Esophagus squamous epithelium (tissue), 5 donors: ENCODE measurements around the gene AHDC1. TPM values are rescaled to one million over a fixed set of nuclear protein-coding genes. Genes with fewer than 3 reads are reported as not detected.
"Not testable (repeated sequence)": the region's sequence is repeated elsewhere in the genome, so short reads cannot be mapped to it uniquely, and the experiment has no call there.

Experiments
- DNase-seq: peaks from one replicate; lab custom pipeline; 2025; lab: John Stamatoyannopoulos, UW
- H3K27ac ChIP-seq, 4 donors: fragments of 200-600 bp; sonication (generic); one replicate each; pipeline ENCODE4 v1.5.1; 2016 to 2019; ENCODE audit warnings: mild to moderate bottlenecking in 1 of 4
- H3K27me3 ChIP-seq, 4 donors: fragments of 200-600 bp; sonication (generic); 1 replicate in 3 of 4; 2 replicates in 1 of 4; pipeline versions ENCODE4 v1.5.1 to v1.6.0; 2017 to 2021; ENCODE audit warnings: antibody characterized with exemption in 1 of 4
- H3K36me3 ChIP-seq, 3 donors: fragments of 200-600 bp; sonication (generic); one replicate each; pipeline ENCODE4 v1.5.1; 2016 to 2019
- H3K4me1 ChIP-seq, 3 donors: fragments of 200-600 bp; sonication (generic); one replicate each; pipeline ENCODE4 v1.5.1; 2017 to 2019
- H3K4me3 ChIP-seq, 4 donors: fragments of 200-600 bp; sonication (generic); 1 replicate in 3 of 4; 2 replicates in 1 of 4; pipeline ENCODE4 v1.5.1; 2016 to 2019; ENCODE audit warnings: mild to moderate bottlenecking in 2 of 4, moderate library complexity in 1 of 4
- H3K9me3 ChIP-seq, 3 donors: fragments of 200-600 bp; sonication (generic); one replicate each; pipeline ENCODE4 v1.5.1; 2016 to 2019
- CTCF ChIP-seq, 6 experiments: fragments of 450-650 bp in 4 of 6; fragments of 200-600 bp in 2 of 6; sonication (generic) in 2 of 6; IDR thresholded peaks; one replicate each; pipeline ENCODE4 v1.5.1; 2016 to 2019; ENCODE audit warnings: antibody characterized with exemption in 6 of 6, mild to moderate bottlenecking in 4 of 6, moderate library complexity in 4 of 6
- POLR2A ChIP-seq, 4 donors: fragments of 450-650 bp; IDR thresholded peaks; one replicate each; pipeline ENCODE4 v1.6.1; 2017; ENCODE audit warnings: antibody characterized with exemption in 4 of 4, mild to moderate bottlenecking in 4 of 4, moderate library complexity in 3 of 4
- WGBS, 2 donors: methylation state at CpG; one replicate each; pipeline ENCODE4 v1.1.5; 2018; 5-methylcytosine and 5-hydroxymethylcytosine counted together
- intact Hi-C: fragments of 100-400 bp; cut with DNase I; formaldehyde crosslinking; loops from one replicate; pipeline ENCODE4 v1.15.0; 2022
- total RNA-seq, 4 donors: library from RNA; depleted of rRNA; stranded (reverse); fragments of >200 nt; gene quantifications; one replicate each; pipeline ENCODE4 v1.1.0, GENCODE V29; 2016
- donor health status: DM: yes; HTN: yes; CAD: no.

AHDC1 gene
- total RNA-seq, 4 donors from 2014 or later: 22.2 to 112 (median 30.6) TPM

DNA sequence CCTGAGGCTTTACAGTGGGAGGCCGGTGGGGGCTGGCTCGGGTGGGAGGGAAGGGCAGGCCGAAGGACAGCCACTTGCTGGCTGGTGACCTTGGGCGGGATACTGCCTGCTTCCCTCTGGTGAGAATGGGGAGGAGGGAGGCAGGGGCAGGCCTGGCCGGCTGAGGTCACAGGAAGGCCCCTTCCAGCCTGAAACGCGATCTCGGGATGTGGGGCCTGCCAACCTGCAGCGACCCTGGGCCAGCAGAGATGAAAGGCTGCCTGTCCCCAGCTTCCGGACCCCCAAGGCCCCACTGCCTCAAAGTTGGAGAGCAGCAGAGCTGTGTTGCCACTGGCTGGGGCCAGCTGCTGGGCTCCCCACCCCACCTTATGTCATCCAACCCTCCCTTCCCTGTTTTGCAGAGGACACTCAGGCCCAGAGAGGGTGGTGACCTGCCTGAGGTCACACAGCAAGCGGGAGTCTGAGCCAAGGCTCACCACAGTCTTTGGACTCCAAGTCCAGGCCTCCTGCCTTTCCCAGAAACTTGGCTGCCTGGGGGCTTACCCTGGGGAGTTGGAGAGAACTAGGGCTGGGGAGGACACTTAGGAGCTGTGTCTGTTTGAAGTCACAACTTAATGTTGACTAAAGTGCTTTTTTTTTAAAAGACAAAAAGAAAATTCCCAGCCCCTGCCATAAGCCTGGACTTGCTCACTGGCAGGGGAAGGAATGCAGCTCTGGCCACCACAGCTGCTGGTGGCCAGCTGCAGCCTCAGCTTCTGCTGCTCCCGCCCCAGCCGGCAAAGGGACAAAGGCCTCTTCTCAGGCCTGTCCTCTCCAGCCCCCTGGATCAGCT, 99.1 kb downstream of the AHDC1 start:
- H3K27me3 ChIP-seq: no peaks in the 10 kb centered on the region
- peak overlapping the region in 3 of 4 donors; percentile 11 to 37 (median 17) for H3K4me3 ChIP-seq
- peaks cover 41 to 72% (median 44%) of the 10 kb centered on the region in 3 donors for H3K4me1 ChIP-seq
- intact Hi-C loops: no loop called here
- DNase-seq: no peak
- 15 to 43% methylated on average over 1 to 5 of the region's 13 CpGs for WGBS, 2 donors
- H3K9me3 ChIP-seq: no peaks in the 10 kb centered on the region
- H3K27ac ChIP-seq: peak overlapping the region; percentile 92 to 96 (median 94)
- no peaks in the 10 kb centered on the region for H3K36me3 ChIP-seq
- no peak for TF ChIP-seq CTCF (IDR thresholded peaks at IDR 0.05)

- Histone ChIP-seq H3K4me3 (peak overlapping the region in 3 of 4 donors; percentile 11 to 37 (median 17)), H3K27ac (peak overlapping the region; percentile 92 to 96 (median 94)), H3K36me3 (no peaks in the 10 kb centered on the region), H3K4me1 (peaks cover 36 to 64% (median 37%) of the 10 kb centered on the region in 3 donors), H3K27me3 (no peaks in the 10 kb centered on the region), H3K9me3 (no peaks in the 10 kb centered on the region)
- TF ChIP-seq CTCF (IDR thresholded peaks at IDR 0.05) (no peak), POLR2A (IDR thresholded peaks at IDR 0.05) (no peak)
- intact Hi-C loops: no loop called here
- 16 to 32% methylated on average over 7 of the region's 12 CpGs for WGBS, 2 donors
- DNase-seq: no peak
Measured at GRCh38 chr1:27503844-27504587, 99.9 kb downstream of the AHDC1 start.

- H3K9me3 ChIP-seq: no peaks in the 10 kb centered on the region
- DNase-seq: no peak
- H3K27me3 ChIP-seq: no peaks in the 10 kb centered on the region
- peaks cover 29 to 54% (median 33%) of the 10 kb centered on the region in 3 donors for H3K4me1 ChIP-seq
- no peaks in the 10 kb centered on the region for H3K36me3 ChIP-seq
- peak overlapping the region; percentile 92 to 96 (median 94) for H3K27ac ChIP-seq
- TF ChIP-seq POLR2A (IDR thresholded peaks at IDR 0.05): no peak
- no peak for TF ChIP-seq CTCF (IDR thresholded peaks at IDR 0.05)
- intact Hi-C loops: no loop called here
- H3K4me3 ChIP-seq: no peak overlapping the region
- whole genome bisulfite sequencing, 2 donors: 69 to 92% methylated on average over 2 of the region's 2 CpGs
Measured at GRCh38 chr1:27503033-27503432, 100.9 kb downstream of the AHDC1 start.

DNA sequence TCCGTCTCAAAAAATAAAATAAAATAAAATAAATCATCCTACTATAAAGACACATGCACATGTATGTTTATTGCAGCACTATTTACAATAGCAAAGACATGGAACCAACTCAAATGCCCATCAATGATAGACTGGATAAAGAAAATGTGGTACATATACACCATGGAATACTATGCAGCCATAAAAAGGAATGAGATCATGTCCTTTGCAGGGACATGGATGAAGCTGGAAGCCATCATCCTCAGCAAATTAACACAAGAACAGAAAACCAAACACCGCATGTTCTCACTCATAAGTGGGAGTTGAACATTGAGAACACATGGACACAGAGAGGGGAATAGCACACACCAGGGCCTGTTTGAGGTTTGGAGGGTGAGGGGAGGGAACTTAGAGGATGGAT, 102.8 kb downstream of the AHDC1 start:
- H3K36me3 ChIP-seq, H3K27me3 ChIP-seq, intact Hi-C loops, H3K4me3 ChIP-seq, H3K9me3 ChIP-seq, H3K27ac ChIP-seq, DNase-seq: not testable (repeated sequence)
- WGBS, 2 donors: 92 to 98% methylated on average over 2 of the region's 2 CpGs
- peaks cover 23 to 53% (median 34%) of the 10 kb centered on the region in 3 donors for H3K4me1 ChIP-seq

GRCh38 chr1:27499142-27499541, 104.8 kb downstream of the AHDC1 start:
- intact Hi-C loops: no loop called here

More at GRCh38 chr1:27499142-27499541, 104.8 kb downstream of the AHDC1 start:
- H3K4me3 ChIP-seq: no peak overlapping the region
- H3K36me3 ChIP-seq: no peaks in the 10 kb centered on the region
- no peaks in the 10 kb centered on the region for H3K9me3 ChIP-seq
- 100% methylated on average over 1 to 2 of the region's 2 CpGs for WGBS, 2 donors
- TF ChIP-seq POLR2A (IDR thresholded peaks at IDR 0.05): no peak
- no peak for TF ChIP-seq CTCF (IDR thresholded peaks at IDR 0.05)
- no peaks in the 10 kb centered on the region for H3K27me3 ChIP-seq
- H3K27ac ChIP-seq: no peak overlapping the region
- peaks cover 7 to 33% (median 14%) of the 10 kb centered on the region in 3 donors for H3K4me1 ChIP-seq
- DNase-seq: no peak
